Parathyroid adenoma (tissue), 2 donors: ENCODE data around the gene SECISBP2L.

Source experiments
- H2AFZ ChIP-seq: fragments of 300-600 bp; sonication (generic); one replicate; pipeline ENCODE4 v1.7.0; 2017; ENCODE audit warnings: antibody characterized with exemption, mild to moderate bottlenecking
- H3K27ac ChIP-seq: fragments of 300-600 bp; sonication (generic); one replicate; pipeline ENCODE4 v1.7.0; 2017
- H3K27me3 ChIP-seq: fragments of 300-600 bp; sonication (generic); one replicate; pipeline ENCODE4 v1.7.0; 2017; ENCODE audit warnings: low read length; ENCODE audit not compliant: control insufficient read depth, insufficient read depth
- H3K36me3 ChIP-seq: fragments of 300-600 bp; sonication (generic); one replicate; pipeline ENCODE4 v1.7.0; 2017; ENCODE audit warnings: low read length; ENCODE audit not compliant: control insufficient read depth, insufficient read depth
- H3K4me1 ChIP-seq: fragments of 300-600 bp; sonication (generic); one replicate; pipeline ENCODE4 v1.7.0; 2017; ENCODE audit warnings: control low read depth
- H3K4me2 ChIP-seq: fragments of 300-600 bp; sonication (generic); one replicate; pipeline ENCODE4 v1.7.0; 2017; ENCODE audit warnings: low read length
- H3K4me3 ChIP-seq: fragments of 300-600 bp; sonication (generic); one replicate; pipeline ENCODE4 v1.7.0; 2017; ENCODE audit warnings: low read depth, low read length
- H3K79me2 ChIP-seq: fragments of 300-600 bp; sonication (generic); one replicate; pipeline ENCODE4 v1.7.0; 2017; ENCODE audit warnings: control low read depth
- H3K9ac ChIP-seq: fragments of 300-600 bp; sonication (generic); one replicate; pipeline ENCODE4 v1.7.0; 2017; ENCODE audit warnings: mild to moderate bottlenecking
- H3K9me3 ChIP-seq: fragments of 300-600 bp; sonication (generic); one replicate; pipeline ENCODE4 v1.7.0; 2017; ENCODE audit warnings: low read length; ENCODE audit not compliant: control insufficient read depth
- CTCF ChIP-seq: fragments of 300-600 bp; sonication (generic); IDR thresholded peaks from one replicate; pipeline ENCODE4 v1.7.0; 2017; ENCODE audit warnings: antibody characterized with exemption, mild to moderate bottlenecking
- donor health status: primary hyperparathyroidism.

SECISBP2L gene

GRCh38 chr15:49045751-49046219, 461 bp downstream of the SECISBP2L start:
- H3K9me3 ChIP-seq: no peaks in the 10 kb centered on the region
- H3K36me3 ChIP-seq: no peaks in the 10 kb centered on the region
- H3K4me2 ChIP-seq: peak overlapping the region; percentile 79
- H3K9ac ChIP-seq: peak overlapping the region; percentile 84
- H2AFZ ChIP-seq: peak overlapping the region; percentile 93
- peak overlapping the region; percentile 96 for H3K4me3 ChIP-seq
- H3K27ac ChIP-seq: peak overlapping the region; percentile 82
- no peaks in the 10 kb centered on the region for H3K27me3 ChIP-seq
- TF ChIP-seq CTCF: no peak
- H3K4me1 ChIP-seq: peaks cover 3% of the 10 kb centered on the region
- H3K79me2 ChIP-seq: peaks cover 21% of the 10 kb centered on the region

- peak overlapping the region; percentile 79 for H3K4me2 ChIP-seq
- H3K27ac ChIP-seq: peak overlapping the region; percentile 82
- no peaks in the 10 kb centered on the region for H3K36me3 ChIP-seq
- no peaks in the 10 kb centered on the region for H3K9me3 ChIP-seq
- peaks cover 21% of the 10 kb centered on the region for H3K79me2 ChIP-seq
- no peak overlapping the region for H3K9ac ChIP-seq
- H3K4me1 ChIP-seq: peaks cover 3% of the 10 kb centered on the region
- no peak overlapping the region for H2AFZ ChIP-seq
- peak overlapping the region; percentile 96 for H3K4me3 ChIP-seq
- no peaks in the 10 kb centered on the region for H3K27me3 ChIP-seq
- no peak for TF ChIP-seq CTCF
Measured at GRCh38 chr15:49044766-49045606, 1.3 kb downstream of the SECISBP2L start.

GRCh38 chr15:49044002-49044401, 2.2 kb downstream of the SECISBP2L start:
- Histone ChIP-seq H3K79me2 (peaks cover 21% of the 10 kb centered on the region), H3K4me1 (peaks cover 3% of the 10 kb centered on the region), H2AFZ (no peak overlapping the region), H3K9me3 (no peaks in the 10 kb centered on the region), H3K27me3 (no peaks in the 10 kb centered on the region), H3K4me2 (peak overlapping the region; percentile 79), H3K36me3 (no peaks in the 10 kb centered on the region), H3K4me3 (peak overlapping the region; percentile 96), H3K9ac (no peak overlapping the region), H3K27ac (no peak overlapping the region)
- TF ChIP-seq CTCF: no peak

GRCh38 chr15:49042165-49042564, 4.1 kb downstream of the SECISBP2L start:
- no peaks in the 10 kb centered on the region for H3K36me3 ChIP-seq
- H3K4me1 ChIP-seq: peaks cover 3% of the 10 kb centered on the region
- no peaks in the 10 kb centered on the region for H3K9me3 ChIP-seq
- H3K4me2 ChIP-seq: no peak overlapping the region
- no peak overlapping the region for H3K27ac ChIP-seq
- H3K4me3 ChIP-seq: no peak overlapping the region
- no peak overlapping the region for H3K9ac ChIP-seq
- H3K79me2 ChIP-seq: peaks cover 24% of the 10 kb centered on the region
- TF ChIP-seq CTCF: no peak
- no peak overlapping the region for H2AFZ ChIP-seq
- H3K27me3 ChIP-seq: no peaks in the 10 kb centered on the region
